ENCODE data around the gene RASA2.

GRCh38 chr3:141539431-141540187 is 52.8 kb downstream of the RASA2 start:
- no peak for TF ChIP-seq CTCF (conservative IDR thresholded peaks at IDR 0.05; ENCODE audit: low read length)
- no peak for TF ChIP-seq EZH2phosphoT487 (IDR thresholded peaks at IDR 0.05; ENCODE audit: borderline replicate concordance)
